Stomach smooth muscle (tissue), 2 donors: Measurements from ENCODE around the gene KMO.

ENCODE experiments used
- H3K27ac ChIP-seq: one replicate; pipeline ENCODE4 v1.7.0; 2013; ENCODE audit warnings: mild to moderate bottlenecking, low read length, inconsistent platforms
- H3K27me3 ChIP-seq, 2 donors: one replicate each; pipeline ENCODE4 v1.7.0; 2013; ENCODE audit warnings: low read length in 2 of 2; ENCODE audit not compliant: insufficient read depth in 2 of 2, control insufficient read depth in 1 of 2
- H3K36me3 ChIP-seq, 2 donors: one replicate each; pipeline ENCODE4 v1.7.0; 2013; ENCODE audit warnings: low read length in 2 of 2; ENCODE audit not compliant: control insufficient read depth in 2 of 2, insufficient read depth in 2 of 2
- H3K4me1 ChIP-seq: one replicate; pipeline ENCODE4 v1.7.0; 2013; ENCODE audit warnings: low read length; ENCODE audit not compliant: control insufficient read depth, insufficient read depth
- H3K4me3 ChIP-seq, 2 donors: one replicate each; pipeline ENCODE4 v1.7.0; 2013; ENCODE audit warnings: low read length in 2 of 2
- H3K9ac ChIP-seq, 2 donors: one replicate each; pipeline ENCODE4 v1.7.0; 2013; ENCODE audit warnings: low read length in 2 of 2, mild to moderate bottlenecking in 1 of 2
- H3K9me3 ChIP-seq, 2 donors: one replicate each; pipeline ENCODE4 v1.7.0; 2013; ENCODE audit warnings: low read length in 2 of 2; ENCODE audit not compliant: control insufficient read depth in 2 of 2
- donor health status: healthy.
- donor health status: Pancreatic carcinoma.

The KMO gene

GRCh38 chr1:241518476-241519307 is 13.5 kb upstream of the KMO start:
- Histone ChIP-seq H3K9me3 (no peaks in the 10 kb centered on the region), H3K9ac (peak overlapping the region; percentile 55 to 78), H3K4me3 (peak overlapping the region; percentile 65 to 81), H3K36me3 (no peaks in the 10 kb centered on the region), H3K4me1 (no peaks in the 10 kb centered on the region), H3K27me3 (peaks cover 0 to 4% of the 10 kb centered on the region in 2 donors), H3K27ac (peak overlapping the region; percentile 66)

GRCh38 chr1:241519308-241520079 is 12.7 kb upstream of the KMO start, which contains the start of gene FH:
Gene FH, minus strand, starts transcription at chr1:241519755. Its CDS starts 33 bp downstream, at chr1:241519722.
- peak within 1 kb of the TSS; percentile 65 to 81 for H3K4me3 ChIP-seq
- peak within 1 kb of the TSS; percentile 55 to 78 for H3K9ac ChIP-seq
- H3K9me3 ChIP-seq = no peaks in the 10 kb centered on the region
- H3K27ac ChIP-seq = peak within 1 kb of the TSS; percentile 66
- no peaks in the 10 kb centered on the region for H3K4me1 ChIP-seq
- peaks cover 0 to 4% of the 10 kb centered on the region in 2 donors for H3K27me3 ChIP-seq
- no peaks in the 10 kb centered on the region for H3K36me3 ChIP-seq

DNA sequence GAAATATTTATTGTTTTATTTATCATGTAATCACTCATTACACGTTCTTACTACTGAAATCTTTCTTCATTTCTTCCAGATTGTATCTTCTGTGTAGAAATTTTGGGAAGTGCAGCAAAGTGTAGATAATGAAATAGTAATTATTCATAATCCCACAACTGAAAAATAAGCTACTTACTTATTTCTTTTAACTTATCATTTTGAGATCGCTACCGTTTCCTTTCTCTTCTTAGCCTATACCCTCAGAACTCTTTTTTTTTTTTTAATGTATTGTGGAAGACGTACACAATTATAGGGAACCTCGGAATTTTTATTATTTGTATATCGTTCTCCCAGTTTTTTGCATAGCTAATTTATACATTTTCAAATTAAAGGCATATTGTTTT is 12.1 kb upstream of the KMO start:
- peak overlapping the region; percentile 48 to 55 for H3K9ac ChIP-seq

DNA sequence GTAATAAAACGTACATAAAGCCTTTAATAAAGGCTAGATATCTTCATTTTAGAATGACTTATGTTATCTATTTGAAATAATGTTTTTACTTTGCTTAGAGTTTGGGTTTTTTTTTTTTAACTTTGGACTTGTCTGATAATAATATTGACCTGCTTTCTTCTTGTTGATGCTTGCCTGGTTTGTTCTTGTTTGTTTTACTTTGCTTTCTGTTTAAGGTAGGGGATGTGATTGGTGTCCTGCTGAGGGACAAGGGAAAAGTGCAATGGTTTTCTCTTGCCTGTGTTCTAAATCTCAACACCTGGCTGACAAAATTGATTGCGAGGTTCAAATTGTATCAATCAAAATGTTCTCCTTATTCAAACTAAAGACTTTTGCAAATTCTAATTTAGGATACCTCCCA is 10.5 kb upstream of the KMO start:
- no peak overlapping the region for H3K4me3 ChIP-seq
- no peaks in the 10 kb centered on the region for H3K36me3 ChIP-seq
- no peaks in the 10 kb centered on the region for H3K9me3 ChIP-seq
- no peak overlapping the region for H3K27ac ChIP-seq
- H3K9ac ChIP-seq = no peak overlapping the region
- H3K27me3 ChIP-seq = peaks cover 4 to 8% of the 10 kb centered on the region in 2 donors
- no peaks in the 10 kb centered on the region for H3K4me1 ChIP-seq

More for the DNA sequence above, 12.1 kb upstream of the KMO start:
- peak overlapping the region; percentile 65 to 81 for H3K4me3 ChIP-seq
- no peaks in the 10 kb centered on the region for H3K9me3 ChIP-seq
- H3K36me3 ChIP-seq = no peaks in the 10 kb centered on the region
- peaks cover 0 to 4% of the 10 kb centered on the region in 2 donors for H3K27me3 ChIP-seq
- no peaks in the 10 kb centered on the region for H3K4me1 ChIP-seq
- no peak overlapping the region for H3K27ac ChIP-seq

DNA sequence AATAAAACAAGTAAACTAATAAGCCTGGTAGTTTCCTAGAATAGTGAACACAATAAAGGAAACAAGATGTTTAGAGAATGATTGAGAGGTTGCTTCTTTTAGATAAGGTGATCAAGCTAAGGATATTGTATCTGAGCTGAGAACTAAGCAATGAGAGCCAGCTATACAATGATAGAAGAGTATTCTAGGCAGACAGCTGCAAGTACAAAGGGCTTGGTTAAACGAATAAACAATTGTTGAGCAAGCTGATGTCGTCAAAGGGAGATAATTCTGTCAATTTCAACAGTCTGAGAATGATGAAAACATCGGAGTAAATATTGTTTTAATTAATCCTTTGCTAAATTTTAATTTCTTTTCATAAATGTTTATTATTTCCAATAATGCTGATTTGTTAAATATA is 7.2 kb upstream of the KMO start:
- no peak overlapping the region for H3K4me3 ChIP-seq
- H3K27ac ChIP-seq = no peak overlapping the region
- H3K4me1 ChIP-seq = no peaks in the 10 kb centered on the region
- peaks cover 4 to 9% of the 10 kb centered on the region in 2 donors for H3K27me3 ChIP-seq
- H3K36me3 ChIP-seq = no peaks in the 10 kb centered on the region
- no peaks in the 10 kb centered on the region for H3K9me3 ChIP-seq
- H3K9ac ChIP-seq = no peak overlapping the region

- Histone ChIP-seq H3K27ac (no peak overlapping the region), H3K4me1 (no peaks in the 10 kb centered on the region), H3K27me3 (peaks cover 4 to 10% of the 10 kb centered on the region in 2 donors), H3K36me3 (no peaks in the 10 kb centered on the region), H3K9me3 (no peaks in the 10 kb centered on the region), H3K4me3 (no peak overlapping the region), H3K9ac (no peak overlapping the region)
Observed at GRCh38 chr1:241527146-241527545, 5.0 kb upstream of the KMO start.

DNA sequence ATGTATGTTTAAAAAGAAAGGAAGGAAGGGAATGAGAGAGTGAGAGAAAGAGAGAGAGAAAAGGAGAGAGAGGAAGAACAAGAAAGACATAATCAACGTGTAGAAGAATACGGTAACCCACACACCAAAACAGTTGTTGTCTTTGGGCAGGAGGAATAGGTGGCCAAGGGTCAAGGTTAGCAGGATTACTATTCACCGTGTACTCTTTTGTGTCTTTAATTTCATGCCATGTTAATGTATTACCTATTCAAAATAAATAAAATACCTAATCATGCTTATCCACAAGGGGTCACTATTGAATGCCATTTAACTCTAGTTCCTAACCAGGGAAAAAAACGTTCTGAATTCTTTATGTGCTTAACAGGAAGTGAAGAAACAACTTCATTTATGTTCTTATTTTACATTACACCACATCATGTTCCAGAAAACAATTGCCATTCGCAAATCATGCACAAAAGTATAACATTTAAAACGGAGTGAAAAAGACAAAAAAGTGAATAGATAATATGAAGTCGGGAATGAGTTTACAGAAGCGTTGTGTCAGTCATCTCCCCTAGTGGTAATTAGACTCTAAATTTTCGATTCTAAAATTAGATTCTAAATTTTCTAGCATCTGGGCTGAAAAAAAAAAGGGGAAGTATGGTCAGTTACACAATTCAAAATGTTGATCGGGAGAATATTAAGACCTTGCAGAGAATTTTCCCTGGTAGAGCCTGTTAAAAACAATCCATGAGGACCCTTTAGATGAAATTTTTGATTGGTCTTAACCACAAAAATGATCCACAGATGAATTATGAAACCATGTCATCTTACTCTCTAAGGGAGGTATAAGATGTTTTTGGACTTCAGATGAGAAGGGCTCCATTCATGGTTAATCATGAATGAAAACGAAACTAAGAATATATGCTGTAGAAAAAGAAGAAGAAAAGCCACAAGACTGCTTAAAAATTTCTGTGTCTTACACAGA is 700 bp upstream of the KMO start:
- Histone ChIP-seq H3K9me3 (no peaks in the 10 kb centered on the region), H3K9ac (no peak overlapping the region), H3K27ac (no peak overlapping the region), H3K4me3 (peak overlapping the region; percentile 10 to 52), H3K4me1 (no peaks in the 10 kb centered on the region), H3K36me3 (no peaks in the 10 kb centered on the region), H3K27me3 (peaks cover 0 to 4% of the 10 kb centered on the region in 2 donors)

- peaks cover 0 to 4% of the 10 kb centered on the region in 2 donors for H3K27me3 ChIP-seq
- no peak overlapping the region for H3K27ac ChIP-seq
- no peaks in the 10 kb centered on the region for H3K9me3 ChIP-seq
- no peak overlapping the region for H3K4me3 ChIP-seq
- no peaks in the 10 kb centered on the region for H3K36me3 ChIP-seq
- no peak overlapping the region for H3K9ac ChIP-seq
- no peaks in the 10 kb centered on the region for H3K4me1 ChIP-seq
Observed at GRCh38 chr1:241532864-241533263, 686 bp downstream of the KMO start.

DNA sequence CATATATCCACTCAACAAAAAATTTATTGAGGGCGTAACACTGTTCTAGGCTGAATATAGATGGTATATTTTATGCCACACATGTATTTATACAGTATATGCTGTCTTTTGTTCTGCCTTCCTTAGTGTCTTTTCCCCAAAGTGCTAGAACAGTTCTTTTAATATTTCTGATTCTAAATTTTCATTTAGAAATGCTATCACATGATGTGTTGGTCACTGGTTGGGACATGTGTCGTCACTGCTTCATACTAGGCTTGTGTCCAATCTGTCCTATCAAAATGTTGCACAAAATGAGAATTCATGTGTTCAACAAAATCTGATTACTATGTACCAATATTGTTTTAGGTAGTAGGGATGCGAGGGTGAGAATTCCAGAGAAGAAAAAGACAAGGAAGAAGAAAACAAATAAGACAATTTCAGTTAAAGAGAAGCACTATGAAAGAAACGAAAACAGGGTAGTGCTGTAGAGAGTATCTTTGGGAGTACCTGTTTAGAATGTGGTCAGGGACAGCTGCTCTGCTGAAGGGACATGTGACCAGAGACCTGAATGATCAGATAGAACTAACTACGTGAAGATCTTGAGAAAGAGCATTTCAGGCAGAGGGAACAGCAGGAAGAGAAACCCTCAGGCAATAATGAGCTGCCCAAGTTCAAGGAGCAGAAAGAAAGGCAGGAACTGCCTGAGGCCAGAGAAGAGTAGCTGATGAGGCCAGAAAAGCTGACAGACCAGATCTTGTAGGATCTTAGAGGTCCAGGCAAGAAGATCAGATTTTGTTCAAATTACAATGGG is 1.3 kb downstream of the KMO start:
- H3K27me3 ChIP-seq = peaks cover 0 to 4% of the 10 kb centered on the region in 2 donors
- no peak overlapping the region for H3K9ac ChIP-seq
- H3K9me3 ChIP-seq = no peaks in the 10 kb centered on the region
- no peak overlapping the region for H3K27ac ChIP-seq
- no peak overlapping the region for H3K4me3 ChIP-seq
- H3K4me1 ChIP-seq = no peaks in the 10 kb centered on the region
- H3K36me3 ChIP-seq = no peaks in the 10 kb centered on the region
